ENCODE results near the gene LPAR2. TPM values are rescaled to one million over a fixed set of nuclear protein-coding genes. Genes with fewer than 3 reads are reported as not detected.

LPAR2 gene
- polyA plus RNA-seq, 1 donor (not counting 4 experiments of a cell fraction or from before 2014, with no cell fraction given): 7.3 TPM

DNA sequence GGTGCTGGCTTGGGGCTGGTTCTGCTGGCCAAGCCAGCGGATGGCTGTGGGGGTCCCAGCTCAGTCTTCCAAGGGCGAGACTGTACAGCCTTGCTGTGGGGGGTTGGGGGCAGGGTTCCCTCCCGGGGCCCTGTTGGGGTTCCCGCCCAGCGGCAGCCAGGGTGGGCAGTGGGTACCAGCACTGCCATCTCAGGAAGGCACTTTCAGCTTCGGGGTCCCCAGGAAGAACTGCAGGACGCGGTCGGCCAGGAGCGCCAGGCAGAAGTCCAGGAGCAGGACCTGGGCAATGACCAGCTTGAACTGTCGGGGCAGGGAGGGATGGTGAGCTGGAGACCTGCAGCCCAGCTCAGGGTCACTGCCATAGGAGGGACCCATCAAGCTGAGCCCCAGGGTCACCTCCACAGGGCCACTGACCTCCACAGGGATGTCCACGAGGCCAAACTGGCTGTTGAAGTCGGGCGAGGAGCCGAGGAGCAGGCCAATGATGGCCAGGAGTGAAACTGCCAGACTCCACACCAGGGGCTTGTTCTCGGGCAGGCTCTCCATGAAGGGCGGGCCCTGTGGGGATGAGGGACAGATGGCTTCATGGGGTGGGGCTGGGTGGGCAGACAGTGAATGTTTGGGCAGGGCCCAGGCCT is 17.3 kb upstream of the LPAR2 start:
- Histone ChIP-seq H3K27me3 (ENCODE audit: control insufficient read depth, extremely low read depth, insufficient read depth, low read length) (no peaks in the 10 kb centered on the region), H3K9me3 (ENCODE audit: control insufficient read depth, low read depth, low read length) (no peaks in the 10 kb centered on the region), H3K4me3 (ENCODE audit: control insufficient read depth in 2 of 3, extremely low read depth in 1 of 3, insufficient read depth in 2 of 3, low read depth in 1 of 3, low read length in 3 of 3) (no peak overlapping the region), H4K20me1 (ENCODE audit: control insufficient read depth, extremely low read depth, insufficient read depth, low read length) (no peaks in the 10 kb centered on the region), H3K9ac (ENCODE audit: control insufficient read depth, extremely low read depth, insufficient read depth, low read length) (no peak overlapping the region), H3K4me2 (ENCODE audit: control insufficient read depth, extremely low read depth, insufficient read depth, low read depth, low read length) (no peak overlapping the region), H3K9me1 (ENCODE audit: control insufficient read depth, extremely low read depth, insufficient read depth, low read length) (no peaks in the 10 kb centered on the region), H3K79me2 (ENCODE audit: control insufficient read depth, insufficient read depth, low read length) (peaks cover 3% of the 10 kb centered on the region), H3K4me1 (ENCODE audit: control insufficient read depth, extremely low read depth, insufficient read depth, low read length) (peaks cover 8% of the 10 kb centered on the region), H3K36me3 (ENCODE audit: control insufficient read depth in 2 of 2, extremely low read depth in 1 of 2, insufficient read depth in 2 of 2, low read length in 2 of 2) (peaks cover 8 to 28% of the 10 kb centered on the region in 2 experiments), H3K27ac (ENCODE audit: control insufficient read depth, insufficient read depth, low read length) (no peak overlapping the region), H2AFZ (ENCODE audit: control insufficient read depth, low read length) (no peak overlapping the region)
- no peak for FAIRE-seq
- dilution Hi-C loops (cut with MboI; ENCODE audit: extremely low pct_ligation_motif_present, low sequenced_read_pairs): no loop called here
- TF ChIP-seq, protein P1, sequence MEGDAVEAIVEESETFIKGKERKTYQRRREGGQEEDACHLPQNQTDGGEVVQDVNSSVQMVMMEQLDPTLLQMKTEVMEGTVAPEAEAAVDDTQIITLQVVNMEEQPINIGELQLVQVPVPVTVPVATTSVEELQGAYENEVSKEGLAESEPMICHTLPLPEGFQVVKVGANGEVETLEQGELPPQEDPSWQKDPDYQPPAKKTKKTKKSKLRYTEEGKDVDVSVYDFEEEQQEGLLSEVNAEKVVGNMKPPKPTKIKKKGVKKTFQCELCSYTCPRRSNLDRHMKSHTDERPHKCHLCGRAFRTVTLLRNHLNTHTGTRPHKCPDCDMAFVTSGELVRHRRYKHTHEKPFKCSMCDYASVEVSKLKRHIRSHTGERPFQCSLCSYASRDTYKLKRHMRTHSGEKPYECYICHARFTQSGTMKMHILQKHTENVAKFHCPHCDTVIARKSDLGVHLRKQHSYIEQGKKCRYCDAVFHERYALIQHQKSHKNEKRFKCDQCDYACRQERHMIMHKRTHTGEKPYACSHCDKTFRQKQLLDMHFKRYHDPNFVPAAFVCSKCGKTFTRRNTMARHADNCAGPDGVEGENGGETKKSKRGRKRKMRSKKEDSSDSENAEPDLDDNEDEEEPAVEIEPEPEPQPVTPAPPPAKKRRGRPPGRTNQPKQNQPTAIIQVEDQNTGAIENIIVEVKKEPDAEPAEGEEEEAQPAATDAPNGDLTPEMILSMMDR (optimal IDR thresholded peaks at IDR 0.05 in 1 of 3, IDR thresholded peaks at IDR 0.05 in 1 of 3, conservative IDR thresholded peaks at IDR 0.05 in 1 of 3; ENCODE audit: extremely low read depth in 1 of 3, insufficient read depth in 2 of 3, low read length in 3 of 3): no peak
- TF ChIP-seq EZH2 (IDR thresholded peaks at IDR 0.05; ENCODE audit: low read length): no peak
- DNase-seq (ENCODE audit: low read depth, low spot score): no peak

DNA sequence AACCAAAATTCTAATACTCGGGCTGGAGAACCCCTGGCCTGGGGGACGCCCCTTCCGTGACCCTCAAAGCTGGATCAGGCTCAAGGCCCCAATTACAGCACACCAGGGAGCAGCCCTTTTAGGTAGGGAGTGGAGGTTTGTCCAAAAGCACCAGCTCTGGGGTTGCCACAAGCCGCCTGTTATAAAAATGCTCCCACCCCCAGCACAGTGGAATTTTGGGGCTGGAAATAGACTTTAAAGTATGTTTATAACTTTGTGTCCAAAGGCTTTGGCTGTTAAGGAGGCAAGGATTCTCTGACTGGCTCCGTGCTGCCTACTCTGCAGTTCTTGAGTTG is 16.0 kb upstream of the LPAR2 start:
- no peak overlapping the region for H3K4me3 ChIP-seq (ENCODE audit: control insufficient read depth in 2 of 3, extremely low read depth in 1 of 3, insufficient read depth in 2 of 3, low read depth in 1 of 3, low read length in 3 of 3)
- H3K4me1 ChIP-seq (ENCODE audit: control insufficient read depth, extremely low read depth, insufficient read depth, low read length): peaks cover 8% of the 10 kb centered on the region
- H3K79me2 ChIP-seq (ENCODE audit: control insufficient read depth, insufficient read depth, low read length): peaks cover 3% of the 10 kb centered on the region
- H3K27ac ChIP-seq (ENCODE audit: control insufficient read depth, insufficient read depth, low read length): no peak overlapping the region
- H2AFZ ChIP-seq (ENCODE audit: control insufficient read depth, low read length): no peak overlapping the region
- dilution Hi-C loops (cut with MboI; ENCODE audit: extremely low pct_ligation_motif_present, low sequenced_read_pairs): no loop called here
- peak overlapping the region; percentile 95 for H3K4me2 ChIP-seq (ENCODE audit: control insufficient read depth, extremely low read depth, insufficient read depth, low read depth, low read length)
- H3K9me3 ChIP-seq (ENCODE audit: control insufficient read depth, low read depth, low read length): no peaks in the 10 kb centered on the region
- peaks cover 8 to 24% of the 10 kb centered on the region in 2 experiments for H3K36me3 ChIP-seq (ENCODE audit: control insufficient read depth in 2 of 2, extremely low read depth in 1 of 2, insufficient read depth in 2 of 2, low read length in 2 of 2)
- no peak for FAIRE-seq
- H3K27me3 ChIP-seq (ENCODE audit: control insufficient read depth, extremely low read depth, insufficient read depth, low read length): no peaks in the 10 kb centered on the region
- no peaks in the 10 kb centered on the region for H3K9me1 ChIP-seq (ENCODE audit: control insufficient read depth, extremely low read depth, insufficient read depth, low read length)
- no peaks in the 10 kb centered on the region for H4K20me1 ChIP-seq (ENCODE audit: control insufficient read depth, extremely low read depth, insufficient read depth, low read length)
- no peak overlapping the region for H3K9ac ChIP-seq (ENCODE audit: control insufficient read depth, extremely low read depth, insufficient read depth, low read length)
- DNase-seq (ENCODE audit: low read depth, low spot score): no peak
- TF ChIP-seq, protein P1 (optimal IDR thresholded peaks at IDR 0.05 in 1 of 3, IDR thresholded peaks at IDR 0.05 in 1 of 3, conservative IDR thresholded peaks at IDR 0.05 in 1 of 3; ENCODE audit: extremely low read depth in 1 of 3, insufficient read depth in 2 of 3, low read length in 3 of 3): peak in 1 of 3 experiments; percentile 3
- no peak for TF ChIP-seq EZH2 (IDR thresholded peaks at IDR 0.05; ENCODE audit: low read length)

Data from keratinocyte (primary cell).